GM18520 (cell line): ENCODE results near the gene CACNG8.

Source experiments
- ATAC-seq: cut with Tn5 transposase; IDR thresholded peaks from one replicate; pipeline ENCODE4 v1.9.1; 2021; ENCODE audit not compliant: unreplicated experiment

Gene CACNG8

DNA sequence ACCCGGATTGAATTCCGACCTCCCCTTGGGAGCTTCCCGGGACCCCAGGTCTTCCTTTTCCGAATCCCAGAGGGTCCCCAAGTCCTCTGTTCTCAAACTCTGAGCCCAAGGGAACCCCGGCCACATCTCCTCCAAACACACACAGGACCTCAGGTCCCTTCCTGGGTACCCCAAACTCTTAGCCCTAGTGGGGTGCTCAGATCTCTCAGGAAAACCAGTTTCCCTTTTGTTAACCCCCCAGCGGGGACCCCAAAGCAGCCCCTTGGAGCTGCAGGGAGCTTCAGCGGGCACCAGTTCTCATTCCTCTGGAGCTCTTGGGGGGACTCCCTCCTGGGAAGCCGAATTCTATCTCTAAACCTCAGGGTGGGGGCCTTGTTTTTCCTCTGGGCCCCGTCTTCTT is 29.5 kb downstream of the CACNG8 start:
- ATAC-seq: no peak

DNA sequence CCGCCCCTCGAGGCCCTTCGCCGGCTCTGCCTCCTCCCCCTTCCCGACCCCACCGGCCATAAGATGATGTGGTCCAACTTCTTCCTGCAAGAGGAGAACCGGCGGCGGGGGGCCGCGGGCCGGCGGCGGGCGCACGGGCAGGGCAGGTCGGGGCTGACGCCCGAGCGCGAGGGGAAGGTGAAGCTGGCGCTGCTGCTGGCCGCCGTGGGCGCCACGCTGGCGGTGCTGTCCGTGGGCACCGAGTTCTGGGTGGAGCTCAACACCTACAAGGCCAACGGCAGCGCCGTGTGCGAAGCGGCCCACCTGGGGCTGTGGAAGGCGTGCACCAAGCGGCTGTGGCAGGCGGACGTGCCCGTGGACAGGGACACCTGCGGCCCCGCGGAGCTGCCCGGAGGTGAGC is 30.1 kb downstream of the CACNG8 start:
- no peak for ATAC-seq

DNA sequence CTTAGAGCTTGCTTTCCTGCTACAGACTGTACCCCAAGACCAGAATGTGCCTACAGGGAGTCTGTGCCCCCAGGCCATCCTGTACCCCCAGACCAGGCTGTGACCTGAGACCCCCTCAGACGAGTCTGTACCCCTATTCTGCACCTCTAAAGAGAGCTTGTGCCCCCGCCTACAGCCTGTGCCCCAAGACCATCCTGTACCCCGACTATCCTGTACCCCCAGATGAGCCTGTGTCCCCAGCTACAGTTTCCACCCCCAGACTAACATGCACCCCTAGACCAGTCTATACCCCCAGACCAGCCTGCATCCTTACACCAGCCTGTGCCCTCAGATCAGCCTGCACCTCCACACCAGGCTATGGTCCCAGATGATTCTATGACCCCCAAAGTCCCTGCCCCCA is 30.7 kb downstream of the CACNG8 start:
- no peak for ATAC-seq

DNA sequence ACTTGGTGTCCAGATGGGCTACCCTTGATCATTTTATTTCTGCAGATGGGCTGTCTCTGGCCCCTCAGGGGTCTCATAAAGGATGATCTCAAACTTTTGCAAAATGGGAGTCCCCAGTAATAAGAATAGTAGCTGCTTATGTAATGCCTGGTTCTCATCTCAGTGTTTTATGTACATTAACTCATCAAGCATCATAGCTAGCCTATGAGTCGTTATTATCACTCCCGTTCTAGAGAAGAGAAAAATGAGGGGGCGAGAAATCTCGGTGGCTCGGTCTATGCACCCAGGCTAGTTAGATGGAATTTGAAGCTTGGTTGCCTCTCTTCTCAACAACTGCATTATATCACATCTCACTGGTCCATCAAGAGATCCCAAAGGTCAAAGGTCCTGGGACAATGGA is 32.1 kb downstream of the CACNG8 start:
- ATAC-seq: no peak

DNA sequence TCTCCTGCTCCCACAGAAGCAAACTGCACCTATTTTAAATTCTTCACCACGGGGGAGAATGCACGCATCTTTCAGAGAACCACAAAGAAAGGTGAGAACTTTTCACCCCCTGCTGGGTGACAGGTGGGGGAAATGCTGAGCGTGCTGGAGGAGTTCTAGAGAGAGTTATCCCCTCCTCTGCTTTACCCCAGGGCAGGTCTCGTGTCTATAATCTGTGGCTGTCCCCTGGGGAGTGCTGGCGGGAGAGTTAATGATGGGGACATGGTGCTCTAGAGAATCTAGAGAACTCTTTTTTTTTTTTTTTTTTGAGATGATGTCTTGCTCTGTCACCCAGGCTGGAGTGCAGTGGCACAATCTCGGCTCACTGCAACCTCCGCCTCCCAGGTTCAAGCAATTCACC is 35.5 kb downstream of the CACNG8 start:
- ATAC-seq: no peak

DNA sequence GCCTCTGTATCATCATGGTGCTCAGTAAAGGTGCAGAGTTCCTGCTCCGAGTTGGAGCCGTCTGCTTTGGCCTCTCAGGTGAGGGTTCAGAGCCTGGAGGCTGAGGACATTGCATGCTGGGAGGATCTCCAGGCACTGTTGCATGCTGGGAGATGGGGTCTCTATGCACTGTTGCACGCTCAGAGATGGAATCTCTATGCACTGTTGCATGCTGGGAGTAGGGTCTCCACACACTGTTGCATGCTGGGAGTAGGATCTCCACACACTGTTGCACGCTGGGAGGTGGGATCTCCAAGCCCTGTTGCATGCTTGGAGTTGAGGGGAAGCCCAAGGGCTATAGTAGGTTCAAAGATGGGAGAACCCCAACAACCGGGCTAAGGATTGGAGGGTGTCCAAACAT is 37.0 kb downstream of the CACNG8 start:
- ATAC-seq: no peak

- ATAC-seq: no peak
Observed at GRCh38 chr19:54001496-54001895, 38.8 kb downstream of the CACNG8 start.

GRCh38 chr19:54002495-54003315 is 40.0 kb downstream of the CACNG8 start:
- ATAC-seq: no peak

DNA sequence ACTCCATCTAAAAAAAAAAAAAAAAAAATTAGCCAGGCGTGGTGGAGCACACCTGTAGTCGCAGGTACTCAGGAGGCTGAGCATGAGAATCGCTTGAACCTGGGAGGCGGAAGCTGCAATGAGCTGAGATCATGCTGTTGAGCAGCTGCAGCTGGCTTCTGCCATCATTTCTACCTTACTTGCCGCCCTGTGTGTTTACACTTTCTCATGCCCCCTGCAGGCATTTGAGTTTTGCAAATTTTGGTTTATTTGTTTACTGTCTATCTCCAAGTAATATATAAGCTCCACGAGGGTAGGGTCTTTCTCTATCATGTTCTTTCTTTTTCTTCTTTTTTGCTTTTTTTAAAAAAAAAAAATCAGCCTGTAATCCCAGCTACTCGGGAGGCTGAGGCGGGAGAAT is 46.7 kb downstream of the CACNG8 start:
- no peak for ATAC-seq

DNA sequence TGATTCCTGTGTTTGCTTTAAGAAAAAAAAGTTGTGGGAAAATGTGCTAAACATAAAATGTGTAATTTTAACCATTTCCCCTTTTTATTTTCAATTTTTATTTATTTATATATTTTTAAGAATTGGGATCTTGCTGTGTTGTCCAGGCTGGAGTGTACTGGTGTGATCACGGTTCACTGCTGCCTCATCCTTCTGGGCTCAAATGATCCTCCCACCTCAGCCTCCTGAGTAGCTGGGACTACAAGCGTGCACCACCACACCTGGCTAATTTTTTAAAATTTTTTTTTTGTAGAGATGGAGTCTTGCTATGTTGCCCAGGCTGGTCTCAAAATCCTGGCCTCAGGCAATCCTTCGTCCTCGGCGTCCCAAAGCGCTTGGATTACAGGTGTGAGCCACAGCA is 47.7 kb downstream of the CACNG8 start:
- no peak for ATAC-seq

GRCh38 chr19:54011507-54012211 is 48.9 kb downstream of the CACNG8 start:
- no peak for ATAC-seq

- no peak for ATAC-seq
Observed at GRCh38 chr19:54013866-54014265, 51.1 kb downstream of the CACNG8 start.

DNA sequence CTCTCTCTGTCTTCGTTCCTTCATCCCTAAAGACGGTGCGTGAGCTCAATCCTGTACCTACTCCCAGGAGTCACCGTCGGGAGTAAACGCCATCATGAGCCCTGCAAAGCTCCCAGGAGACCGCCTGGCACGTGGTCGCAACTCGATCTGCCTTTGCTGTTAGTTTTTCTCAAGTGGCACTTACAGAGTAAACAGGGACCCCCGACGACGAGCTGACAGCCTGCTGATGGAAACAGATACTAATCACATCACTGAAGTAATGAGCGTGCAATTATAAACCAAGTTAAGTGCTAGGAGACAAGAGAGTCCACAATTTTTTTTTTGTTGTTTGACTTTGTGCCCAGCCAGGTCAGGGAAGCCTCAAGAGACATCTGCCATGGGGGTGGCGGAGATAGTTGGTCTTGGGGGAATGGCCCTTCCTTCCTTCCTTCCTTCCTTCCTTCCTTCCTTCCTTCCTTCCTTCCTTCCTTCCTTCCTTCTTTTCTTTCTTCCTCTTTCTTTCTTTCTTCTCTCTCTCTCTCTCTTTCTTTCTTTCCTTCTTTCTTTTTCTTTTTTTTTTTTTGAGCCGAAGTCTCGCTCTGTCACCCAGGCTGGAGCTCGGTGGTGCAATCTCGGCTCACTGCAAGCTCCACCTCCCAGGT is 52.3 kb downstream of the CACNG8 start:
- ATAC-seq: no peak

- no peak for ATAC-seq
Observed at GRCh38 chr19:54017261-54017660, 54.5 kb downstream of the CACNG8 start.

GRCh38 chr19:54021363-54021762 is 58.6 kb downstream of the CACNG8 start:
- ATAC-seq: no peak

- ATAC-seq: no peak
Observed at GRCh38 chr19:54021932-54022331, 59.2 kb downstream of the CACNG8 start.

- ATAC-seq: no peak
Observed at GRCh38 chr19:54023191-54023590, 60.5 kb downstream of the CACNG8 start.

DNA sequence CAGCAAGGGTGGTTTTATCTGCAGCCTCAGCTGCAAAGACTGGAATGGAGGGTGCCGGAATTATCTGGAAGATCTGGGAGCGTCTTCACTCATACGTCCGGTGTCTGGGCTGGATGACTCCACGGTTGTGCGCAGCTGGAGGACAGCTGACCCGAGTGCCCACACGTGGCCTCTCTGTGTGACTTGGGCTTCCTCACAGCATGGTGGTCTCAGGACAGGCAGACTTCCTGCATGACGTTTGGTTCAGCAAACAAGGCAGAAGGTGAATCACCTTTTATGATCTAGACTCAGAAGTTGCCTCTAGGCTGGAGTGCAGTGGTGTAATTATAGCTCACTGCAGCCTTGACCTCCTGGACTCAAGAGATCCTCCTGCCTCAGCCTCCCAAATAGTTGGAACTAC is 61.9 kb downstream of the CACNG8 start:
- no peak for ATAC-seq

DNA sequence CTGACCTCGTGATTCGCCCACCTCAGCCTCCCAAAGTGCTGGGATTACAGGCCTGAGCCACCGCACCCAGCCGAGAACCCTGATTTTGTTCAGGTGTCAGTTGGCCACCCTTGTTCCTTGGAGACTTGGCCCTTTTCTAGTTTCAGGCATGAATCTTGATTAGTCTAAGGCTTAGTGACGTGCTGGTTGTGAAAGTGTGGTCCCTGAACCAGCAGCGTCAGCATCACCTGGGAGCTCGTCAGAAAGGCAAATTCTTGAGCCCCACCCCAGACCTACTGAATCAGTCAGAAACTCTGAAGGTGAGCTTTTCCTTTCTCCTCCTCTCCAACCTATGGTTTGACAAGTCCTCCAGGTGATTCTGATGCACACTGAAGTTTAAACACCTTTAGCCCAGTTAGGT is 63.9 kb downstream of the CACNG8 start:
- no peak for ATAC-seq

DNA sequence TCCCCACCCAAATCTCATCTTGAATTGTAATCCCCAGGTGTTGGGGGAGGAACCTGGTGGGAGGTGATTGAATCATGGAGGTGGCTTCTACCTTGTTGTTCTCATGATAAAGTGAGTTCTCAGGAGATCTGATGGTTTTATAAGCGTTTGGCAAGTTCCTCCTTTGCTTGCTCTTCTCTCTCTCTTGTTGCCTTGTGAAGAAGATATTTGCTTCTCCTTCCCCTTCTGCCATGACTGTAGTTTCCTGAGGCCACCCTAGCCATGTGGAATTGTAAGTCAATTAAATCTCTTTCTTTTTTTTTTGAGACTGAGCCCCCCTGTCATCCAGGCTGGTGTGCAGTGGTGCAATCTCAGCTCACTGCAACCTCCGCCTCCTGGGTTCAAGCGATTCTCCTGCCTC is 66.6 kb downstream of the CACNG8 start:
- no peak for ATAC-seq

GRCh38 chr19:54029930-54030490 is 67.3 kb downstream of the CACNG8 start:
- ATAC-seq: no peak
